ENCODE results near the gene PLXNA2. TPM values are rescaled to one million over a fixed set of nuclear protein-coding genes. Genes with fewer than 3 reads are reported as not detected.

Gene PLXNA2
- total RNA-seq, 4 donors from 2014 or later: 12.2 to 45.7 (median 21.8) TPM

DNA sequence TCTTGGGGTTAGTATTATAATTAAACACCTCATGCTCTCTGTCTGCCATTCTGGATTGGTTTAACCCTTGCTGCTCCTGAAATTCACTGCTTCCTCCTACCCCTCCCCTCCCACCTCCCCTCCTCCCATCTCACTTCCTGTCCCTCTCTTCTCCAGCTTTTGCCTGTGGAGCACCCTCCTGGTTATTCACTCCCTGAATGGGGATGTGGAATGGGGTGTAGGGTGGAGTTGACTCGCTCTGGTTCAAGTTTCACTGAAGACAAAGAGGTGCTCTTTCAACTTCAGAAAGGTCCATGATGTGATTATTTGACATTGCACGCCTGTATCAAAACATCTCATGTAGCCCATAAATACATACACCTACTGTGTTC lies 160.5 kb downstream of the PLXNA2 start:
- WGBS, 2 donors: 98% methylated on average over 2 of the region's 2 CpGs
- no peaks in the 10 kb centered on the region for H3K9me3 ChIP-seq
- no peaks in the 10 kb centered on the region for H3K27me3 ChIP-seq
- no peak overlapping the region for H3K4me3 ChIP-seq (replicated peaks in 1 of 3)
- no peak for TF ChIP-seq POLR2A (IDR thresholded peaks at IDR 0.05)
- TF ChIP-seq, protein P1, sequence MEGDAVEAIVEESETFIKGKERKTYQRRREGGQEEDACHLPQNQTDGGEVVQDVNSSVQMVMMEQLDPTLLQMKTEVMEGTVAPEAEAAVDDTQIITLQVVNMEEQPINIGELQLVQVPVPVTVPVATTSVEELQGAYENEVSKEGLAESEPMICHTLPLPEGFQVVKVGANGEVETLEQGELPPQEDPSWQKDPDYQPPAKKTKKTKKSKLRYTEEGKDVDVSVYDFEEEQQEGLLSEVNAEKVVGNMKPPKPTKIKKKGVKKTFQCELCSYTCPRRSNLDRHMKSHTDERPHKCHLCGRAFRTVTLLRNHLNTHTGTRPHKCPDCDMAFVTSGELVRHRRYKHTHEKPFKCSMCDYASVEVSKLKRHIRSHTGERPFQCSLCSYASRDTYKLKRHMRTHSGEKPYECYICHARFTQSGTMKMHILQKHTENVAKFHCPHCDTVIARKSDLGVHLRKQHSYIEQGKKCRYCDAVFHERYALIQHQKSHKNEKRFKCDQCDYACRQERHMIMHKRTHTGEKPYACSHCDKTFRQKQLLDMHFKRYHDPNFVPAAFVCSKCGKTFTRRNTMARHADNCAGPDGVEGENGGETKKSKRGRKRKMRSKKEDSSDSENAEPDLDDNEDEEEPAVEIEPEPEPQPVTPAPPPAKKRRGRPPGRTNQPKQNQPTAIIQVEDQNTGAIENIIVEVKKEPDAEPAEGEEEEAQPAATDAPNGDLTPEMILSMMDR (IDR thresholded peaks at IDR 0.05): no peak
- DNase-seq: no peak
- H3K36me3 ChIP-seq: peaks cover 5% of the 10 kb centered on the region in 2 donors
- intact Hi-C loops (cut with DNase I): loop anchor here (5.0 kb wide), 1 partner anchor 56 kb away; no protein-coding TSS in a partner anchor
- peaks cover 18 to 23% of the 10 kb centered on the region in 2 donors for H3K4me1 ChIP-seq
- no peak overlapping the region for H3K27ac ChIP-seq

DNA sequence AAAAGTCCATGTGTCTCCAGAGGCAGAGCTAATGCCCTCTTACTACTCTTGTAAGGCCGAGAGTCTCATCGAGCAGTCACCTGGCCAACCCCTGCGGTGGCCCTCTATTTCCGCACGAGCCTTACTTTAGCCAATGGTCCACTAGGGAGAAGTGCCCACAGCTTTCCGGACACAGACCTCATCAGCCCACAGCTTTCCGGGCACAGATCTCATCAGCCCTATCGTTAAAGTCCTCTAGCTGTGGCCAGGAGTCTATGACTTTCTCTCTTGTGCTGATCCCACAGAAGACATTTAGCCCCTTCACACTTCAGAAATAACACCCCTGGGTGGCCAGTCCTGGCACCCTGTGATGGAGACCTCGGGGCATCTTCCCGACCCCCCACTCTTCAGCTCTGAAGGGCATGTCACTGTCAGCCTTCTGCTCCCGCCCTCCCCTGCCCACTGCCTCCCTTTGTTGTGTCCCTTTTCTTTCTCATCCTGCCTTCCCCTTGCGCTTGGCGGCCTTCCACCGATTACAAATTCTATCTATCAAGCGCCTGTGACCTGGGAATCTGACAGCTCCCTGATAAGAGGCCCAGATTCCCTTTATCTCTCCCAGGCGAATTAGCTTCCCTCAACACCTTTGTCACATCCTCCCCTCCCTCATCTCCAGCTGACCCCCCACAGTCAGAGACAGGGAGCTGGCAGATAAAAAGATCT lies 161.0 kb downstream of the PLXNA2 start:
- Histone ChIP-seq H3K4me3 (replicated peaks in 1 of 3) (no peak overlapping the region), H3K4me1 (peaks cover 18 to 23% of the 10 kb centered on the region in 2 donors), H3K27me3 (no peaks in the 10 kb centered on the region), H3K27ac (no peak overlapping the region), H3K9me3 (no peaks in the 10 kb centered on the region), H3K36me3 (peaks cover 5% of the 10 kb centered on the region in 2 donors)
- TF ChIP-seq POLR2A (IDR thresholded peaks at IDR 0.05): no peak
- TF ChIP-seq, protein P1 (IDR thresholded peaks at IDR 0.05): no peak
- 90% methylated on average over 16 of the region's 16 CpGs for WGBS, 2 donors
- intact Hi-C loops (cut with DNase I): loop anchor here (5.0 kb wide), 1 partner anchor 56 kb away; no protein-coding TSS in a partner anchor
- DNase-seq: no peak

DNA sequence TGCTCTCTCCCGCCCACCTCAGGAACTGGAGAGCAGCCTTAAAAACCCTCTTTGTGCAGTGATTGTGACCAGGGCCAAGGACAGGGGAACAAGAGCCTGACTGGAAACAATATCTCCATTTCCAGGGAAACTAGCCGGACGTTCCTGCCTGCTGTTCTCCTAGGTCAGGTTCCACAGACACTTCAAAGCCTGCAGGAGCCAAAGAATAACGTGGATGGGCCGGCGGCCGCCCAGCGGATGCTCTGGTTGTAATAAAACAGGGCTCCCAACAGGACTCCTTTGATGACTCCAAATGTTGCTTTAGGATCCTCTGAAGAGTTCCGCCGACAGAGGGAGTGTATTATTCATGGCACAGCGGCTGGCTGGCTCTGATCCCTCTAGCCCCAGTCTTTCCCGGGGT lies 162.2 kb downstream of the PLXNA2 start:
- peak; percentile 66 to 75 for DNase-seq
- Histone ChIP-seq H3K27me3 (no peaks in the 10 kb centered on the region), H3K4me1 (peaks cover 18 to 23% of the 10 kb centered on the region in 2 donors), H3K9me3 (no peaks in the 10 kb centered on the region), H3K27ac (peak overlapping the region in 2 of 3 donors; percentile 35 to 62), H3K36me3 (peaks cover 5% of the 10 kb centered on the region in 2 donors), H3K4me3 (replicated peaks in 1 of 3) (no peak overlapping the region)
- WGBS, 2 donors: 43 to 49% methylated on average over 10 to 12 of the region's 12 CpGs
- intact Hi-C loops (cut with DNase I): loop anchor here (5.0 kb wide), 1 partner anchor 55 kb away; no protein-coding TSS in a partner anchor
- TF ChIP-seq, protein P1 (IDR thresholded peaks at IDR 0.05): peak in 3 of 6 experiments; percentile 29 to 43 (median 36)
- TF ChIP-seq POLR2A (IDR thresholded peaks at IDR 0.05): no peak

DNA sequence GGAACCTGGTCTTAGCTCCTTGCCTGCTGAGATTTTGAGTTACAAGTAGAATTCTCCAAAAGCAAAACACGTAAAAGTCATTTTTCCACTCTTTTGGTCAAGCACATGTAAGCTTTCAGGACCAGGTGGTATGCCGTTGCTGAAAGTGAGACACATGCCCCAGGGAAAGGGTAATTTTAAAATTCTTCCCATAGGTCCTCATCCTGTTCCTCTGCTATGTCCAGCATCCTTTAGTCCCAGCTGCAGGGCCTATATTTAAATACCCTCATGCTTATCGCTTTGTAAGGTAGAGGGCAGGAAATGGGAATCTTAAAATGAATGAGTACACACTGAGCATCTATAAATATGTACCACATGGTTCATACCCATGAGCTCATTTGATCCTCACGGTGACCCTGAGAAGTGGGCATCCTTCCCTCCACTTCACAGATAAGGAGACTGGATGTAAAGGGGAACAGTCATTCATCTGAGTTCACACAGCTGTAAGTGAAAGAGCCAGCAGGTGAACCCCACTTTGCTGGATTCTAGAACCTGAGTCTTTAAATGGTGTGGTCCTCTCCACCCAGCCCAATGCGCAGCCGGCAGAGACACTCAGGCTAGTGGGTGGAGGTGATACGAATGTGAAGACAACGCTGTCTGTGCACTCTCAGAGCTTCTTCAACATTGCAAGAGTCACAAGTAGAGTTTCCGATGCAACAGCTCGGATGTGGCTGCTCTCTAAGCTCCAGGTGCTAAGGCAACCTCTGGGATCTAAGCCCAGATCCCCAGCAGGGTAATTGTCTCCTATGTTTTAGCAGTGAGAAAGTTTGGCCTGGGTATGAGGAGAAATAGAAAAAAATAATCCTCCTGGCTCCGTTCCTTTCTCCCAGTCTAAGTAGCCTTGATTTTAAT lies 163.5 kb downstream of the PLXNA2 start:
- peaks cover 5 to 8% of the 10 kb centered on the region in 2 donors for H3K36me3 ChIP-seq

More for the DNA sequence above, 163.5 kb downstream of the PLXNA2 start:
- no peak for TF ChIP-seq POLR2A (IDR thresholded peaks at IDR 0.05)
- TF ChIP-seq, protein P1 (IDR thresholded peaks at IDR 0.05): no peak
- H3K27me3 ChIP-seq: no peaks in the 10 kb centered on the region
- no peak overlapping the region for H3K27ac ChIP-seq
- DNase-seq: no peak
- intact Hi-C loops (cut with DNase I): loop anchor here (5.0 kb wide), 1 partner anchor 53 kb away; no protein-coding TSS in a partner anchor
- H3K4me1 ChIP-seq: peaks cover 7 to 12% of the 10 kb centered on the region in 2 donors
- 80 to 85% methylated on average over 11 of the region's 11 CpGs for WGBS, 2 donors
- H3K9me3 ChIP-seq: no peaks in the 10 kb centered on the region
- H3K4me3 ChIP-seq (replicated peaks in 1 of 3): no peak overlapping the region
